ENCODE data around the gene NR1H4. TPM values are rescaled to one million over a fixed set of nuclear protein-coding genes. Genes with fewer than 3 reads are reported as not detected.

Gene NR1H4
- 0.04 to 0.06 TPM (median 0.05 TPM) in 4 of 5 replicates, not detected in the other for total RNA-seq (2022; extraction: Qiagen RNA extraction)

DNA sequence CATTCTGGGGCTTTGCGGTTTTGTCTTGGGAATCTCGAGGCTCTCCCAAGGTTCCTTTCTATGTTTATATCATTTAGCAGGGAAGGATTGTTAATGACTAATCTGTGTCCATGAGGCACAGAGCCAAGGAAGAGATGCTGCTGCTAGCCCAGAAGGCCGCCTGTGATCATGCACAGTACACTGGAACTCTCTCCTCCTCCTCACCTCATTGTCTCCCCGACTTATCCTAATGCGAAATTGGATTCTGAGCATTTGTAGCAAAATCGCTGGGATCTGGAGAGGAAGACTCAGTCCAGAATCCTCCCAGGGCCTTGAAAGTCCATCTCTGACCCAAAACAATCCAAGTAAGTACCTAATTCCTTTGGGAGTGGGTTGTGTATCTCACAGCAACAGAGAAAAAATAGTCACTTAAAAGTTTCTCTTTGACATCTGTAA lies at the start of gene NR1H4:
Gene NR1H4, plus strand, starts transcription at position 151 of the 435 bp plus-strand sequence. CDS start 19,458 bp downstream, outside the sequence.

DNA sequence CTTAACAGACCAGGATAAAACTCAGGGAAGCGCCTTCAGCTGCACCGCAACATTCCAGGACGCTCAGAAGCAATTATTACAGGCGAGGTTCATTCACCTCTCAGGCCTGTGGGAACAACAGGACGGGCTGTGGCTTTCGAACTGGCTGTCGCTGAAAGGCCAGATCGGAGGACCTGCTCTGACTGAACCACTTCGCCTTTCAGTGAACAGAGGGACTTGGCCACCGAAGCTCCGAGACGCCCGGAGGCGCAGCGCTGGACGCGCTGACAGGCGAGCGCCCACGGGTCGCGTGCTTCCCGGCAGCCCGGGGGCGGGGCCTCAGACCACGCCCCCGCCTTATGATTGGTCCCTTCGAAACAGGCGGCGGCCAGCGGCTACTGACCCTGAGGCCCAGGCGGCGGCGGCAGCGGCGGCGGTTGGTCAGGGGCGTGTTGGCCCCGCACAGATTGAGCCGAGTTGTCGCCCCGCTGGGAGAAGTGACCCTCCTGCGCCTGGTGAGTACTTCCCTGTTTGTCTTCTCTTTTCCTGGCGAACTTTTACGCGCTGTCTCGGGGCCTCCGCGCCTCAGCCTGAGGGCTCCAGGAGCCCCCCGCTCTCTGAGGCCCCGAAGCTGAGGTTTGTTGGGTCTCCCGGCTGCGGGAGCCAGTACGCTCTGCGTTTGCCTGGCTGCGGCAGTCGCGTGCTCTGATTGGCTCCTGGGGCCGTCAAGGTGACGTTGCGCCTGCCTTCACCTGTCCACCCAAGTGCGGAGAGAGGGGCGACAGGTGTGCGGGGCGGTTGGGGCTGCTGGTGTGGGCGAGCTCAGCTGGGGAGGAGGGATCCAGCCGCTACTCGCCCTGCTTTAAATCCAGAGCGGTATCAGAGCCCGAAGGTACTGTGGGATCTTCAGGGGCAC lies 99.9 kb downstream of the NR1H4 start, which contains the start of gene GAS2L3:
Gene GAS2L3, plus strand, starts transcription at position 393 of the 895 bp plus-strand sequence. CDS start 21,221 bp downstream, outside the sequence.

Other genes with a start within 250 kb of the NR1H4 start
- gene DEPDC4, start 206.8 kb upstream of the NR1H4 start, total RNA-seq (2022; extraction: Qiagen RNA extraction): 0.80 to 1.7 TPM (median 0.90 TPM) in 5 replicates
- gene SCYL2, start 206.7 kb upstream of the NR1H4 start, total RNA-seq (2022; extraction: Qiagen RNA extraction): 15.8 to 26.2 TPM (median 22.6 TPM) in 5 replicates
- gene SLC17A8, start 116.8 kb upstream of the NR1H4 start, total RNA-seq (2022; extraction: Qiagen RNA extraction): 0.05 to 0.06 TPM in 2 of 5 replicates, not detected in the others
- 4.9 to 9.8 TPM (median 9.2 TPM) in 5 replicates for gene GAS2L3, start 99.8 kb downstream of the NR1H4 start, total RNA-seq (2022; extraction: Qiagen RNA extraction)

Data from A549 treated with dexamethasone at 1 μM for 4 hours (cell line).